ENCODE results near the gene EEF2K.

DNA sequence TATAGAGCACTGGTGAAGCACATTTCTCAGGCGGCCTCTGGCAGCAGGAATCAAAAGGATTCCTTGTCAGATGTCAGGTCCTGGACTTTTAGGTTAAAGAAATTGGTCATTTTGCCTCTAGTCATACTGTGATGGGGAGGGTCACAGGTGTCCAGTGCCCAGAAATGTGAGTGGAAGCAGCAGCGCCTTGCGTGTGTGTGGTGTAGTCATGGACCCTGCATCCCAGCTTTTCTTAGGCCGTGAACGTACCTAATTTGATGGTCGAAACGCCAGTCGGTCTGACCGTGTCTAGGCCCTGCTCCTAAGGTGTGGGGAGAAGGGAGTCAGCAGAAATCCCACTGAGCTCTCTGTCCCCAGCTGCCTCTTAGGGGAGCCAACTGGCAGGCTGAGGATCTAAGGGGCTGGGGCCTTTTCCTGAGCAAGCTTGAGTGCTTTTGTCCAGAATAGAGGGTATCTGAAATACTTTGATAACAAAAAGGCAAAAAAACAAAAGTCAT lies 123.2 kb downstream of the EEF2K start:
- TF ChIP-seq, protein P1, sequence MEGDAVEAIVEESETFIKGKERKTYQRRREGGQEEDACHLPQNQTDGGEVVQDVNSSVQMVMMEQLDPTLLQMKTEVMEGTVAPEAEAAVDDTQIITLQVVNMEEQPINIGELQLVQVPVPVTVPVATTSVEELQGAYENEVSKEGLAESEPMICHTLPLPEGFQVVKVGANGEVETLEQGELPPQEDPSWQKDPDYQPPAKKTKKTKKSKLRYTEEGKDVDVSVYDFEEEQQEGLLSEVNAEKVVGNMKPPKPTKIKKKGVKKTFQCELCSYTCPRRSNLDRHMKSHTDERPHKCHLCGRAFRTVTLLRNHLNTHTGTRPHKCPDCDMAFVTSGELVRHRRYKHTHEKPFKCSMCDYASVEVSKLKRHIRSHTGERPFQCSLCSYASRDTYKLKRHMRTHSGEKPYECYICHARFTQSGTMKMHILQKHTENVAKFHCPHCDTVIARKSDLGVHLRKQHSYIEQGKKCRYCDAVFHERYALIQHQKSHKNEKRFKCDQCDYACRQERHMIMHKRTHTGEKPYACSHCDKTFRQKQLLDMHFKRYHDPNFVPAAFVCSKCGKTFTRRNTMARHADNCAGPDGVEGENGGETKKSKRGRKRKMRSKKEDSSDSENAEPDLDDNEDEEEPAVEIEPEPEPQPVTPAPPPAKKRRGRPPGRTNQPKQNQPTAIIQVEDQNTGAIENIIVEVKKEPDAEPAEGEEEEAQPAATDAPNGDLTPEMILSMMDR (IDR thresholded peaks at IDR 0.05), result no peak
- no peak for TF ChIP-seq EP300 (IDR thresholded peaks at IDR 0.05)

All from tibial nerve (tissue), 4 donors.